ENCODE measurements around the gene LIX1.

DNA sequence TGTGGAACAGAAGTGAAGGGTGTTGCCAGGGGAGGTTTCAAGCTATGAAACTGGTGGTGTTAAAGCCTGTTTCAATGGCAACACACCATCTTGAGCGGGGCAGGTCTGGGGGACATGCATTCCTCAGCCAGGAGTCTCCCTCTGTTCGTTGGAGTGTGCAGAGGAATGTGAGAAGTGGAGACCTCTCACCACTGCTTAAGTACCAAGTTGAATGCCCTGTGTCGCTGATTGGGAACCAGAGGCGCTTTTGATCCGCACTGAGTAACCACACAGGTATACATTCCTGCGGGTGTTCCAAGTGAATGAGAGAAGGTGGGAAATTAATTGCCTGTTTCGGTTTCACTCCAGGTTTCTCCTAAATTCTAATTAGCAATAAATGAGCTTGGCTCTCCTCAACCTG lies 99.4 kb downstream of the LIX1 start:
- TF ChIP-seq, protein P1, sequence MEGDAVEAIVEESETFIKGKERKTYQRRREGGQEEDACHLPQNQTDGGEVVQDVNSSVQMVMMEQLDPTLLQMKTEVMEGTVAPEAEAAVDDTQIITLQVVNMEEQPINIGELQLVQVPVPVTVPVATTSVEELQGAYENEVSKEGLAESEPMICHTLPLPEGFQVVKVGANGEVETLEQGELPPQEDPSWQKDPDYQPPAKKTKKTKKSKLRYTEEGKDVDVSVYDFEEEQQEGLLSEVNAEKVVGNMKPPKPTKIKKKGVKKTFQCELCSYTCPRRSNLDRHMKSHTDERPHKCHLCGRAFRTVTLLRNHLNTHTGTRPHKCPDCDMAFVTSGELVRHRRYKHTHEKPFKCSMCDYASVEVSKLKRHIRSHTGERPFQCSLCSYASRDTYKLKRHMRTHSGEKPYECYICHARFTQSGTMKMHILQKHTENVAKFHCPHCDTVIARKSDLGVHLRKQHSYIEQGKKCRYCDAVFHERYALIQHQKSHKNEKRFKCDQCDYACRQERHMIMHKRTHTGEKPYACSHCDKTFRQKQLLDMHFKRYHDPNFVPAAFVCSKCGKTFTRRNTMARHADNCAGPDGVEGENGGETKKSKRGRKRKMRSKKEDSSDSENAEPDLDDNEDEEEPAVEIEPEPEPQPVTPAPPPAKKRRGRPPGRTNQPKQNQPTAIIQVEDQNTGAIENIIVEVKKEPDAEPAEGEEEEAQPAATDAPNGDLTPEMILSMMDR (IDR thresholded peaks at IDR 0.05) = no peak
- no peak for TF ChIP-seq POLR2A (IDR thresholded peaks at IDR 0.05)

Data from adrenal gland (tissue), 5 donors.